Non-pigmented ciliary epithelial cell (primary cell): ENCODE results near the gene MATK.

Experiments used
- DNase-seq: peaks from one replicate; pipeline ENCODE4 v3.0.0-alpha.2; 2010; ENCODE audit warnings: low read depth

Gene MATK

DNA sequence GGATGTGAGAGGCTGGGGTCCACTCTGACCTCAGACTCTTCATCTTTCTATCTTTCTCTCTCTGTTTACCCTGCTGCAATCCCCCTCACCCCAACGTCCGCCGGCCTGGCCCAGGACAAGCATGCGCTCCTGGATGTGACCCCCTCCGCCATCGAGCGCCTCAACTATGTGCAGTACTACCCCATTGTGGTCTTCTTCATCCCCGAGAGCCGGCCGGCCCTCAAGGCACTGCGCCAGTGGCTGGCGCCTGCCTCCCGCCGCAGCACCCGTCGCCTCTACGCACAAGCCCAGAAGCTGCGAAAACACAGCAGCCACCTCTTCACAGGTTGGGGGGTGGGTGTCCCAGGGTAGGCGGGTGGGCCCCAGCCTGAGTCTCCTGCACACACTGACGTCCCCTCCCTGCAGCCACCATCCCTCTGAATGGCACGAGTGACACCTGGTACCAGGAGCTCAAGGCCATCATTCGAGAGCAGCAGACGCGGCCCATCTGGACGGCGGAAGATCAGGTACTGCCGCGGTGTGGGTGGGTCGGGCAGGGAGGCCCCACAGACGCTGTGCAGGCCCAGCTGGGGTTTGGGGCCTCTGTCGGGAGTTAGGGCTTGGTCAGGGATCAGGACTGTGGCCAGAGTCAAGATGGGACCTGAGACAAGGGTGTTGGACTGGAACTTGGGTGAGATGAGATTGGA lies 39.7 kb downstream of the MATK start:
- no peak for DNase-seq

DNA sequence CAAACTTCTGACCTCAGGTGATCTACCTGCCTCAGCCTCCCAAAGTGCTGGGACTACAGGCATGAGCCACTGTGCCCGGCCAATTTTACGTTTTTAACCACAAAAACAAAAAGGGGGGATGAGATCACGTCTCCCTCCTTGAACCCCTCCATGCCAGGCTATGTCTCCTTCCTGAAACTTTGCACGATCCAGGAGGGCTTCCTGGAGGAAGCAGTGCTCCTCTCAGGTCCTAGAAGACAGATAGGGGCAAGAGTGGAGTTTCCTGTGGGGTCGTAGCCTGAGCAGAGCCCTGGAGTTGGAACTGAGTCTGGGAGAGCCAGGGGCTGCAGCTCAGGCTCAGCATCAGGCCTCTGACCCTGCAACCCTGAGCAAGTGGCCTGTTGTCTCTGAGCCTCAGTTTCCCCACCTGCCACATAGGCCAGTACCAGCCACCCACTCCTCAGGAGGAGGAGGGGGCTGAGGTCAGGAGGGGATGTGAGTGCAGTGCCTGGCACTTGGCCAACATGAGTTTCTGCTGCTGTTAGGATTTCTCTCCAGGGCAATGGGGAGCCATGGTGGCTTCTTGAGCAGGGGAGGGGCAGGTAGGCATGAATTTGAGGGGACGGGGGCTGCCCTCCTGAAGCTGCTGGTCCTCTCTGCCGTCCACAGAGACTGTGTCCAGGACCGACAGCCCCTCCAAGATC lies 40.7 kb downstream of the MATK start:
- DNase-seq: no peak

DNA sequence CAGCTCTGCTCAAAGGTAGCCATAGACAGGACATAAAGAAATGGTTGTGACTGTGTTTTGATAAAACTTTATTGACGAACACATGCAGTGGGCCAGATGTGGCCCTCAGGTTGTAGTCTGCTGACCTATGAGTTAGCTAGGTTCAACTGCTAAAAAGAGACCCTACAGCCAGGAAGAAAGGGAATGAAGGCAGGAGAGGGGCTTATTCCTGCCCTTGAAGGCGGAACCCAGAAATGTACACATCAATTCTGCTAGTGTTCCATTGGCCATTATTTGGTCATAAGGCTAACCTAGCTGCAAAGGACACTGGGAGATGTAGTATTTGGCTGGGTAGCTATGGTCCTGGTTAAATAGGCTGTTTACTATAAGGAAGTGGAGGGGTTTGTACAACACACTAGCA lies 42.7 kb downstream of the MATK start:
- DNase-seq: no peak

DNA sequence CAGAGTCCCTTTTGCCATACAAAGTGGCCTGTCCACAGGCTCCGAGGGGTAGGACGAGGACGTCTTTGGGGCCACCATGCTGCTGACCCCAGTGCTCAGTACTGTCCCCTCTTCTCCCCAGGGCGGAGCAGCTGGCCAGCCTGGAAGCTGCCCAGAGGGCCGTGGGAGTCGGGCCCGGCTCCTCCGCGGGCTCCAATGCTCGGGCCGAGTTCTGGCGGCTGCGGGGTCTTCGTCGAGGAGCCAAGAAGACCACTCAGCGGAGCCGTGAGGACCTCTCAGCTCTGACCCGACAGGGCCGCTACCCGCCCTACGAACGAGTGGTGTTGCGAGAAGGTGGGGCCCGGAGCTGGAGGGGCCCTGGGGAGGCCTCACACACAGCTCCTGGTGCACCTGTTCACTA lies 45.8 kb downstream of the MATK start:
- DNase-seq: no peak

DNA sequence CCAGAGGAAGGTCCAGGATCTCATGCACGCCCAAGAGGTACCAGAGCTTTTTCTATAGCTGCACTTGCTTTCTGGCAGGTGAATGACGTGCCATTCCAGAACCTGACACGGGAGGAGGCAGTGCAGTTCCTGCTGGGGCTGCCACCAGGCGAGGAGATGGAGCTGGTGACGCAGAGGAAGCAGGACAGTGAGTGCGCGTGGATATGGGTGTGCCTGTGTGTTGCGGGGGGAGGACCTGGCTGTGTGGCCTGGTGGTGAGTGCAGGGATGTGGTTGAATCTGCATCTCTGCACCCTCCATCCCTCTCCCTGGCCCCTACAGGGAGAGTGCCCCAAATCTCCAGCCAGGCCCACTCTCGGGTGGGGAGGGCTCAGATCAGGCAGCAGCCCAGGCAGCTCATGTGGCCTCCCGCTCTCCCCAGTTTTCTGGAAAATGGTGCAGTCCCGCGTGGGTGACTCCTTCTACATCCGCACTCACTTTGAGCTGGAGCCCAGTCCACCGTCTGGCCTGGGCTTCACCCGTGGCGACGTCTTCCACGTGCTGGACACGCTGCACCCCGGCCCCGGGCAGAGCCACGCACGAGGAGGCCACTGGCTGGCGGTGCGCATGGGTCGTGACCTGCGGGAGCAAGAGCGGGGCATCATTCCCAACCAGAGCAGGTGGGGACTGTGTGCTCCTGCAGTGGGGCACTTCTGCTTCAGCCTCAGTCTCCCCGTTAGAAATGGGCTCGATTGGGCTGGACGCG lies 47.5 kb downstream of the MATK start:
- DNase-seq: no peak

DNA sequence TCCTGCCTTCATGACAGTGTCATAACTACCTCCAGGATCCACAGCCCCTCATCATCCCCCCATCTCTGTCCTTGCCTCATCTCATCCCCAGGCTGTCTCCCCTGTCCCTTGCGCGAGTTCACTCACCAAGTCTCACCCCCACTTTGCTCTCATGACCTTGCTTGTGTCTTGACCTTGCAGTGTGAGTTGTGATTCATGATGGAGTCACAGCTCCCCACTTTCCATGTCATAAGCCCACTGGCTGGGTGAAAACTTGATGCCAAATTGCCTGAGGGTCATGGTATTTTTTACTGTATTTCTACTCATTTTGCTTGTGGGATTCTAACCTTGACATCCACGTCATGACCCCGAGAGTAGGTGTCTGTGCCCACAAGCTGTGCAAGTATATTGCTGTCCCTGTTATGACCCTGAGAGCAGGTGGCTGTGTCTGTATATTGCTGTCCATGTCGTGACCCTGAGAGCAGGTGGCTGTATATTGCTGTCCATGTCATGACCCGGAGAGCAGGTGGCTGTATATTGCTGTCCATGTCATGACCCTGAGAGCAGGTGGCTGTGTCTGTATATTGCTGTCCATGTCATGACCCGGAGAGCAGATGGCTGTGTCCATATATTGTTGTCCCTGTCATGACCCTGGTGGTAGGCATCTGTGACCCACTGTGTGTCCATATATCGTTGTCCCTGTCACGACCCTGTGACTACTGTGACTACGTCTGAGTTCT lies 48.5 kb downstream of the MATK start:
- no peak for DNase-seq

DNA sequence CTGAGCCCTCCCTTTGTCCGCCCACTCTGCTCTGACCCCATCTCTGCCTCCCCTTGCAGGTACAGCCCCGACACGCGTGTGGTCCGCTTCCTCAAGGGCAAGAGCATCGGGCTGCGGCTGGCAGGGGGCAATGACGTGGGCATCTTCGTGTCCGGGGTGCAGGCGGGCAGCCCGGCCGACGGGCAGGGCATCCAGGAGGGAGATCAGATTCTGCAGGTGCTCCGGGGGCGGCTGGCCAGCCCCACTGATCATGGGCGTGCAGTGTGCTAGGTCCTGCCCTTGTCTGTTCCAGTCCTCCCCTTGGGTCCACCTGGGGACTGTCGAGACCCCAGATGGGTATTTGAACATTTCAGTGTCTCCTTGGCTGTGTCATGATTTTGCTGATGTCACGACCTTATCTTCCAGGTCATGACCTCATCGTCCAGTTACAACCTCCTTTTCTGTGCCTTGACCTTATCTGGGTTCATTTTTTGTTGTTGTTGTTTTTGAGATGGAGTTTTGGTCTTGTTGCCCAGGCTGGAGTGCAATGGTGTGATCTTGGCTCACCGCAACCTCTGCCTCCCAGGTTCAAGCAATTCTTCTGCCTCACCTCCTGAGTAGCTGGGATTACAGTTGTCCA lies 50.0 kb downstream of the MATK start:
- DNase-seq: no peak

DNA sequence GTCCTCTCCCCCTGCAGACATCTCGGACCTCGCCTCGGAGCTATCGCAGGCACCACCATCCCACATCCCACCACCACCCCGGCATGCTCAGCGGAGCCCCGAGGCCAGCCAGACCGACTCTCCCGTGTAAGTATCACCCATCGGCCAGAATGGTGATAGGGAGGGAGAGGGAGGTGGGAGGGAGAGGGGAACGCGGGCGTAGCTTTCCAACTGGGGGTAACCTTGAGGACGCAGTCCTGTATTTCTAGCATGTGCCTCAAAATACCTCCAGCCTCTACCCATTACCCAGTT lies 51.9 kb downstream of the MATK start:
- DNase-seq: no peak

DNA sequence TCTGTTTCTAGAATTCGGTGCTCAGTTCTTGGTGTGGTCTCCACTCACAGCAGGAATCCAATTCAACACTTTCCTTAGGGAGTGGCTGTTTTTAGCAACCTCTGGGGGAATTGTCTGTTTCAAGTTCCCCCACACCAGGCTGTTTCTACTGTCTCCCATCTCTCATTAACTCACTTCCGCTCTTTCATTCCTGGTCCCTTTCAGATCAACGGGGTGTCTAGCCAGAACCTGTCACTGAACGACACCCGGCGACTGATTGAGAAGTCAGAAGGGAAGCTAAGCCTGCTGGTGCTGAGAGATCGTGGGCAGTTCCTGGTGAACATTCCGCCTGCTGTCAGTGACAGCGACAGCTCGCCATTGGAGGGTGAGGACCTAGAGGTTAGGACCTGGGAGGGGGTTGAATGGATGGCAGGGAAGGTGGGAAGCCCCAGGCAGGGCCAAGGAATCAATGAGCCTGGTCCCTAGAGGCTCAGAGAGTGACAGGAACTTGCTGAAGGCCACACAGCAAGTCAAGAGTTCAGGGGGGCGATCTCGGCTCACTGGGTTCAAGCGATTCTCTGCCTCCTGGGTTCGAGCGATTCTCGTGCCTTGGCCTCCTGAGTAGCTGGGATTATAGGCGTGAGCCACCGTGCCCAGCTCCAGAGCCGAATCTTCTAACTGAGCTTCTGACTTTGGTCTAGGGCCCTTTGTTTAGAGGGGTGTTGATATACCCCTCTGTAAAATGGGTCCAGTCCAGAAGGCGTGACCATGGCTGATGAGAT lies 52.5 kb downstream of the MATK start:
- no peak for DNase-seq

DNA sequence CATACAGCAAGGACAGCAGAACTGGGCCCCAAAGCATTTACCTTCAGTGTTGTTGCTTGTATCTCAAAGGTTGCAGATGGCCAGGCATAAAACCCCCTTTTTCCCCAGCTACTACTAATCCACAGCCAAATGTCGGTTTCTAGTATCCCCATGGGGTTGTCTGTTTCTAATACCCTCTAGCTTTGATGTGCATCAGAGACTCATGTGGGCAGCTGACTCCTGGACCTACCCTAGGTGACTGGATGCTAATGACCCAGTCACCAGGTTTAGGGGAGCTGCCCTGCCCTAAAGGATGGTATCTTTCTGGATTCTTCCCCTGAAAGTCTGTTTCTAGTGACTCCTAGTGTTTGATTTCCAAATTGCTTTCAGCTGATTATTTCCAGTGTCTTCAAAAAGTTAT lies 54.1 kb downstream of the MATK start:
- DNase-seq: no peak

DNA sequence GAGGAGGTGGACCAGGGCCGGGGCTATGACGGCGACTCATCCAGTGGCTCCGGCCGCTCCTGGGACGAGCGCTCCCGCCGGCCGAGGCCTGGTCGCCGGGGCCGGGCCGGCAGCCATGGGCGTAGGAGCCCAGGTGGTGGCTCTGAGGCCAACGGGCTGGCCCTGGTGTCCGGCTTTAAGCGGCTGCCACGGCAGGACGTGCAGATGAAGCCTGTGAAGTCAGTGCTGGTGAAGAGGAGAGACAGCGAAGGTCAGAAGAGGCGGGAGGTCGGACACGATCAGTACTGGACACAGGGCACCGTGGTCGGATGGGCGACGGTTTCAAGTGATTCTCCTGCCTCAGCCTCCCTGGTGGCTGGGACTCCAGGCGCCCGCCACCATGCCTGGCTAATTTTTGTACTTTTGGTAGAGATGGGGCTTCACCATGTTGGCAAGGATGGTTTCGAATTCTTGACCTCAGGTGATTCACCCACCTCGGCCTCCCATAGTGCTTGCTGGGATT lies 55.7 kb downstream of the MATK start:
- DNase-seq: no peak
